HepG2 (cell line): ENCODE results near the gene TRABD. TPM values are rescaled to one million over a fixed set of nuclear protein-coding genes. Genes with fewer than 3 reads are reported as not detected.
A peak's percentile ranks its signal among the peaks of the same experiment; 100 is the strongest.

Source experiments
- CBX1 ChIP-seq: IDR thresholded peaks from one replicate; pipeline ENCODE4 v1.6.1; 2016; ENCODE audit warnings: antibody characterized with exemption, low read depth
- ERF ChIP-seq: IDR thresholded peaks from 2 replicates; pipeline ENCODE4 v1.6.1; 2018; ENCODE audit warnings: missing biosample characterization, missing genetic modification reagents
- HBP1 ChIP-seq: IDR thresholded peaks from 2 replicates; pipeline ENCODE4 v1.6.1; 2016; ENCODE audit warnings: low read depth, control low read depth
- KDM3A ChIP-seq: IDR thresholded peaks from 2 replicates; pipeline ENCODE4 v1.6.1; 2018; ENCODE audit warnings: low read depth, missing compliant biosample characterization
- KDM5B ChIP-seq: sonication (generic); formaldehyde crosslinking; IDR thresholded peaks from 2 replicates; pipeline ENCODE4 v1.4.0; 2020; ENCODE audit warnings: missing genetic modification reagents, mild to moderate bottlenecking, borderline replicate concordance
- MEIS2 ChIP-seq: sonication (generic); formaldehyde crosslinking; IDR thresholded peaks from 2 replicates; pipeline ENCODE4 v1.9.0; 2021; ENCODE audit warnings: mild to moderate bottlenecking, missing genetic modification reagents
- NCOR1 ChIP-seq: fragments of 200-600 bp; sonication (generic); IDR thresholded peaks from 2 replicates; pipeline ENCODE4 v1.7.0; 2017; ENCODE audit warnings: antibody characterized with exemption, low read length, borderline replicate concordance
- NR3C1 ChIP-seq: sonication (generic); formaldehyde crosslinking; IDR thresholded peaks from 2 replicates; pipeline ENCODE4 v1.4.0; 2020; ENCODE audit warnings: missing genetic modification reagents
- SALL1 ChIP-seq: sonication (generic); formaldehyde crosslinking; IDR thresholded peaks from 2 replicates; pipeline ENCODE4 v1.8.0; 2022; ENCODE audit warnings: mild to moderate bottlenecking, missing genetic modification reagents
- SMAD1 ChIP-seq: sonication (generic); formaldehyde crosslinking; IDR thresholded peaks from 2 replicates; pipeline ENCODE4 v1.4.0; 2020; ENCODE audit warnings: missing genetic modification reagents, low read depth, mild to moderate bottlenecking, borderline replicate concordance
- SMARCE1 ChIP-seq: fragments of 450-650 bp; IDR thresholded peaks from 2 replicates; pipeline ENCODE4 v1.6.1; 2017; ENCODE audit warnings: borderline replicate concordance
- SMYD3 ChIP-seq: sonication (generic); formaldehyde crosslinking; IDR thresholded peaks from 2 replicates; pipeline ENCODE4 v1.8.1; 2023; ENCODE audit warnings: mild to moderate bottlenecking, missing genetic modification reagents
- STAT5B ChIP-seq: sonication (generic); formaldehyde crosslinking; IDR thresholded peaks from 2 replicates; pipeline ENCODE4 v1.4.0; 2020; ENCODE audit warnings: missing genetic modification reagents
- TBX3 ChIP-seq: fragments of 450-650 bp; IDR thresholded peaks from 2 replicates; pipeline ENCODE4 v1.6.1; 2017; ENCODE audit warnings: antibody characterized with exemption, mild to moderate bottlenecking, inconsistent platforms, borderline replicate concordance
- THAP7 ChIP-seq: sonication (generic); formaldehyde crosslinking; IDR thresholded peaks from 2 replicates; pipeline ENCODE4 v1.8.1; 2023; ENCODE audit warnings: mild to moderate bottlenecking, missing genetic modification reagents
- TOE1 ChIP-seq: sonication (generic); formaldehyde crosslinking; IDR thresholded peaks from 2 replicates; pipeline ENCODE4 v1.4.0; 2020; ENCODE audit warnings: mild to moderate bottlenecking, missing genetic modification reagents
- ZNF205 ChIP-seq: IDR thresholded peaks from 2 replicates; pipeline ENCODE4 v1.6.1; 2018; ENCODE audit warnings: missing biosample characterization, missing genetic modification reagents
- ZNF317 ChIP-seq: sonication (generic); formaldehyde crosslinking; IDR thresholded peaks from 2 replicates; pipeline ENCODE4 v1.5.0; 2020; ENCODE audit warnings: mild to moderate bottlenecking, missing genetic modification reagents
- ZNF572 ChIP-seq: sonication (generic); formaldehyde crosslinking; IDR thresholded peaks from 2 replicates; pipeline ENCODE4 v1.5.1; 2020; ENCODE audit warnings: mild to moderate bottlenecking, missing genetic modification reagents
- ZNF670 ChIP-seq: sonication (generic); formaldehyde crosslinking; IDR thresholded peaks from 2 replicates; pipeline ENCODE4 v1.8.0; 2022; ENCODE audit warnings: mild to moderate bottlenecking, missing genetic modification reagents, borderline replicate concordance
- ZNF768 ChIP-seq: sonication (generic); formaldehyde crosslinking; IDR thresholded peaks from 2 replicates; pipeline ENCODE4 v1.4.0; 2020; ENCODE audit warnings: missing genetic modification reagents
- ZNF850 ChIP-seq: sonication (generic); formaldehyde crosslinking; conservative IDR thresholded peaks from 2 replicates; pipeline ENCODE4 v1.9.0; 2021; ENCODE audit warnings: mild to moderate bottlenecking, missing genetic modification reagents
- polyA plus RNA-seq, 8 experiments: library from polyadenylated mRNA; depleted of rRNA in 3 of 8; stranded (reverse) in 7 of 8; unstranded in 1 of 8; fragments of >200 nt; fragmentation: Illumina TruSeq in 4 of 8; extraction: Trizol in 4 of 8; gene quantifications; 2 replicates each; pipeline versions ENCODE4 v1.2.1 to v1.2.3, GENCODE V29; 2011 to 2016; ENCODE audit warnings: low read depth in 4 of 8, missing spikeins in 1 of 8, mixed read lengths in 1 of 8; ENCODE audit not compliant: insufficient read depth in 1 of 8
- total RNA-seq, 5 experiments: library from RNA; depleted of rRNA; stranded (reverse); fragments of >200 nt; fragmentation: Illumina TruSeq; extraction: Trizol; gene quantifications; 2 replicates each; pipeline ENCODE4 v1.2.3, GENCODE V29; 2016; ENCODE audit warnings: low read depth in 1 of 5
- TF ChIP-seq, protein P1 (sequence below): sonication (generic); formaldehyde crosslinking; IDR thresholded peaks from 2 replicates; pipeline ENCODE4 v1.4.0; 2020; ENCODE audit warnings: missing genetic modification reagents

Gene TRABD
- total and polyA plus RNA-seq, 2 of the 13 experiments (the other 11 are each of a cell fraction or from before 2014, with no cell fraction given) = 21.5 to 28.9 TPM

DNA sequence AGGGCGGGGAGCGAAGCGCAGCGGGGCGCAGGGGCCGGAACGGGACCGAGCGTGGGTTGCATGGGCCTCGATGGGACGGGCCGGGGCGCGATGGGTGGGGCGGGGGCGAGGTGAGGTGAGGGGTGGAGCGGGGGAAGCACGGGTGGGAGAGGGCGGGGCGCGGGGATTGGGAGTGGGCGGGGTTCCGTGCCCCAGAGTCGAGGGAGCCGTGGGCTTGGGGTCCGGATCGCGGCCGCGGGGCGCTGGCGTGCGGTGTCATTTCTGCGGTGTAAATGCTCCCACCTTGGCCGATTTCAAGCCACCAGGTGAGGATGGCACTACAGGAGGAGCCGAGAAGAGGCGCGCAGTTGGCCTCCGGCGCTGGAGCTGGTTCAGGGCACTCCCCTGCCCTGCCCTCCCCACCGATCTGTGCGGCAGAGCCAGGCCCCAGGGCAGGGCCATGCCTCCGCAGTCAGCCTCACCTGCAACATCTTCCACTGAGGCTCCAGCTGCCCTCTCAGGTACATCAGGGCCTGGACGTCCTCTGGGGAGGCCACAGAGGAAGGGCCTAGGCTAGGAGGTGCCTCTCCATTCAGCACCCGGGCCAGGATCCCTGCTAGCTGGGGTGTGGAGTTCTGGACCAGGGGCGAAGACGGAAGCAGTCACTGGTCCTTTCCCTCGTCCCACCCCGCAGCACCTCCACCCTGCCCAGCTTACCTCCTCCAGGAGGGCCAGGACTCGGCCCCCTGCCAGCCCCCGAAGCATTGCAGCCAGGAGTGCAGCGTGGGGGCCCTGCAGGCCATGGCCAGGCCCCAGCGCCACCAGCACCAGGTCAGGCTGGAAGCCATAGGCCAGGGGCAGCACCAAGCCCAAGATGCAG, 59.7 kb downstream of the TRABD start (continued):
- TF ChIP-seq, protein P1, sequence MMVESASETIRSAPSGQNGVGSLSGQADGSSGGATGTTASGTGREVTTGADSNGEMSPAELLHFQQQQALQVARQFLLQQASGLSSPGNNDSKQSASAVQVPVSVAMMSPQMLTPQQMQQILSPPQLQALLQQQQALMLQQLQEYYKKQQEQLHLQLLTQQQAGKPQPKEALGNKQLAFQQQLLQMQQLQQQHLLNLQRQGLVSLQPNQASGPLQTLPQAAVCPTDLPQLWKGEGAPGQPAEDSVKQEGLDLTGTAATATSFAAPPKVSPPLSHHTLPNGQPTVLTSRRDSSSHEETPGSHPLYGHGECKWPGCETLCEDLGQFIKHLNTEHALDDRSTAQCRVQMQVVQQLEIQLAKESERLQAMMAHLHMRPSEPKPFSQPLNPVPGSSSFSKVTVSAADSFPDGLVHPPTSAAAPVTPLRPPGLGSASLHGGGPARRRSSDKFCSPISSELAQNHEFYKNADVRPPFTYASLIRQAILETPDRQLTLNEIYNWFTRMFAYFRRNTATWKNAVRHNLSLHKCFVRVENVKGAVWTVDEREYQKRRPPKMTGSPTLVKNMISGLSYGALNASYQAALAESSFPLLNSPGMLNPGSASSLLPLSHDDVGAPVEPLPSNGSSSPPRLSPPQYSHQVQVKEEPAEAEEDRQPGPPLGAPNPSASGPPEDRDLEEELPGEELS (CRISPR knock-in tag) = 0 out of 2 replicates have a peak, but pooled peaks have one; percentile 3
- peak; percentile 90; the same call in 1 of the 2 replicates for TF ChIP-seq HBP1 (CRISPR knock-in tag)
- TF ChIP-seq CBX1 = no peak
- no peak for TF ChIP-seq ERF (CRISPR knock-in tag)
- TF ChIP-seq SMYD3 (CRISPR knock-in tag) = no peak
- no peak for TF ChIP-seq NCOR1
- TF ChIP-seq THAP7 (CRISPR knock-in tag) = 0 out of 2 replicates have a peak, but pooled peaks have one; percentile 9
- TF ChIP-seq ZNF317 = 0 out of 2 replicates have a peak, but pooled peaks have one; percentile 13
- TF ChIP-seq ZNF768 (CRISPR knock-in tag) = peak; percentile 5; the same call in 1 of the 2 replicates
- TF ChIP-seq KDM3A (CRISPR knock-in tag) = 0 out of 2 replicates have a peak, but pooled peaks have one; percentile 3
- no peak for TF ChIP-seq NR3C1 (CRISPR knock-in tag)
- TF ChIP-seq ZNF572 (CRISPR knock-in tag) = no peak
- no peak for TF ChIP-seq SMARCE1
- TF ChIP-seq SMAD1 (CRISPR knock-in tag) = no peak
- no peak for TF ChIP-seq TOE1
- 0 out of 2 replicates have a peak, but pooled peaks have one; percentile 0 for TF ChIP-seq KDM5B (CRISPR knock-in tag)
- TF ChIP-seq STAT5B = no peak
- TF ChIP-seq ZNF205 (CRISPR knock-in tag) = no peak
- no peak for TF ChIP-seq TBX3
- 0 out of 2 replicates have a peak, but pooled peaks have one; percentile 7 for TF ChIP-seq SALL1
- TF ChIP-seq ZNF670 (CRISPR knock-in tag) = no peak
- no peak for TF ChIP-seq ZNF850 (CRISPR knock-in tag)
- no peak for TF ChIP-seq MEIS2 (CRISPR knock-in tag)
